ENCODE measurements around the gene AFF3.

- no peak for TF ChIP-seq CTCF (IDR thresholded peaks at IDR 0.05; ENCODE audit: low read length)
- no peak for TF ChIP-seq EZH2 (optimal IDR thresholded peaks at IDR 0.05; ENCODE audit: low read depth, low read length)
Measured at GRCh38 chr2:99960291-99960690, 182.1 kb downstream of the AFF3 start.
